GM19324 (cell line): ENCODE data around the gene ZNF622.

Experiments
- ATAC-seq: cut with Tn5 transposase; IDR thresholded peaks from one replicate; pipeline ENCODE4 v1.9.1; 2021; ENCODE audit warnings: mild to moderate bottlenecking, moderate library complexity; ENCODE audit not compliant: unreplicated experiment, low FRiP score

ZNF622 gene, protein sequence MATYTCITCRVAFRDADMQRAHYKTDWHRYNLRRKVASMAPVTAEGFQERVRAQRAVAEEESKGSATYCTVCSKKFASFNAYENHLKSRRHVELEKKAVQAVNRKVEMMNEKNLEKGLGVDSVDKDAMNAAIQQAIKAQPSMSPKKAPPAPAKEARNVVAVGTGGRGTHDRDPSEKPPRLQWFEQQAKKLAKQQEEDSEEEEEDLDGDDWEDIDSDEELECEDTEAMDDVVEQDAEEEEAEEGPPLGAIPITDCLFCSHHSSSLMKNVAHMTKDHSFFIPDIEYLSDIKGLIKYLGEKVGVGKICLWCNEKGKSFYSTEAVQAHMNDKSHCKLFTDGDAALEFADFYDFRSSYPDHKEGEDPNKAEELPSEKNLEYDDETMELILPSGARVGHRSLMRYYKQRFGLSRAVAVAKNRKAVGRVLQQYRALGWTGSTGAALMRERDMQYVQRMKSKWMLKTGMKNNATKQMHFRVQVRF

DNA sequence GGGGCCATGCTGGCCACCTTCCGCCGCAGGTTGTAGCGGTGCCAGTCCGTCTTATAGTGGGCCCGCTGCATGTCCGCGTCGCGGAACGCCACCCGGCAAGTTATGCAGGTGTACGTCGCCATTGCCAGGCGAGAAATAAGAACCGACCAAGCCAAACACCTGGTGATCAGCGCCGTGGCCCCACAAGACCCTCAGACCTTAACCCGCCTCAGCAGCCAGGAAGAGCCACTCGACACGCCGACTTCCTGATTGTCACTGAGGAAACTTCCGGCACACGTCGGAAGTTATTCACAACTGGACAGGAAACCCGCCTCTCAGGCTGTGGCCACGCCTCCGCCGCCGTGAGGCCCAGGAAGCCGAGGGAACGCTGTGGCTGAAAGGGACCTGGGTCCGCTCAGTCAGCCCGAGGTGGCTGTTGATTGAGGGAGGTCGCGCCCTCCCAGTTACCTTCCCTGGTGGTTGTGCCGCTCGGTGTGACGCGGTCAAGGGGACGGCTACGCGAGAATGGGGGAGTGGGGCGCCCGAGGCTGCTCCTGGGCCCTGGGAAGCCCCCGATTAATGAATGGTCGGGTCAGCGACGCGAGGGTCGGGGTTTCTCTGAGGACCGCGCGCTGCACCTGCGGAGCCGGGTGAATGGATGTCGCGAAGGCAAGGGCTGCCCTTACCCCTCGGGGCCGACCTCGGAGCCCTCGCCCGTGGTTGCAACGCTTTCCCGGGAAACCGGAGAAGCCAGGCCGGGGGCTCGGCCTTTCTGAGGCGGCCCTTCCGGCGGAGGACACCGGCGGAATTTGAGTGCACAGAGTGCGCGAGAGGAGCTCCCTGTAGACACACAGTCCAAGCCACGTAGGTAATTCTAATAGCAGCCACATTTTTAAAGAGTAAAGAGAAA is at the start of gene ZNF622:
Gene ZNF622, minus strand, starts transcription at position 257 of the 889 bp plus-strand sequence. Its CDS starts 135 bp downstream, at position 122.
- ATAC-seq, result peak; percentile 92

DNA sequence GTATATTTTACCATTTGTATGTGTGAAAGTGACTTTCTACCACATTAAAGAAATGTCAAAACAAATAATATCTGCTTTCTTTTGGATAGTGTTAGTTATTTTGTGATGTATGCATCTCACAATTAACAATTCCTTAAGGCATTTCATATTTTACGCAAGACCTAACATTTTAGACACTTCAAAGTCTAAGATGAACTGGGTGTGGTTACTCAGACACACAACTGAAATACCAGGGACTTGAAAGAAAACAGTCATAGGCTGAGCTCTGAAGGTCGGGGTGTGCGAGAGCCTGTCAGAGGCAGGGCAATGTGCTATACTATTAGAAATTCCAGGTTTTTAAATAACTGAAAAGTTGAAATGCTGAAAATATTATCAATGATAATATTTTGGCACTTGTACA is 44.5 kb upstream of the ZNF622 start:
- no peak for ATAC-seq

DNA sequence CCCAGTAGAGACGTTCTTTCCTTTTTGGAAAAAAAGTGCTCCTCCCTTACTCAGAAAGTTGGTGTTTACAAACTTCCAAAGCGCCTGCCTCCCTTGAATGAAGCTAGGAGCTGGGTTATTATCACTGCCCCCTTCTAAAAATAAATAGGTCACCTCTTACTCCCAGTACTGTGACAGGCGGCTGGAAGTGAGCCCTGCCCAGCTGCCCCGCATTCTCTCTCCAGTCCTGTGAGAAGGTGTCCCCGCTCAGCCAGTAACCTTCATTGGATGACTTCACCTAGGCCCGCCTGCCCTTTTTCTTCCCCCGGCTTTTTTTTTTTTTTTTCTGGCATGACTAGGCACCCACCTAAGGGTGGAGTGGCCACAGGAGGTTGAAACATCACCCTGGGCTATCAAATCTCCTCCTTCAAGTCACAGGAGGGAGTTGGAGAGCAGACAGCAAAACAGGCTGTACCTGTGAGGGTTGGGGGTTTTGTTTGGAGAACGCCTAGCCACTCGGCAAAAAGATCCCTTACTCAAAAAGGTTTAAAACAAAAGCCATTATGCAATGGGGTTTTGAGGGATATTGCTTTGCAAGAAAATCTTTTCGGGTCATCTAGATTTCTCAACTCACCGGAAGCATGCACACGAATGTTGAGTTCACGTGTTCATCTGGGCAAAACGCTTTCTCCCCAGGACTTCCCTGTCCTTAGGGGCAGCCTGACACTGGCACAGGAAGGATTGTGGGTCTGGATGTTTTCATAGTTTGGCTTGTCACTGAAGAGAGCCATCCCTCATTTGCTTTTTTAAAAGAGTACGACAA is 43.3 kb upstream of the ZNF622 start:
- no peak for ATAC-seq

DNA sequence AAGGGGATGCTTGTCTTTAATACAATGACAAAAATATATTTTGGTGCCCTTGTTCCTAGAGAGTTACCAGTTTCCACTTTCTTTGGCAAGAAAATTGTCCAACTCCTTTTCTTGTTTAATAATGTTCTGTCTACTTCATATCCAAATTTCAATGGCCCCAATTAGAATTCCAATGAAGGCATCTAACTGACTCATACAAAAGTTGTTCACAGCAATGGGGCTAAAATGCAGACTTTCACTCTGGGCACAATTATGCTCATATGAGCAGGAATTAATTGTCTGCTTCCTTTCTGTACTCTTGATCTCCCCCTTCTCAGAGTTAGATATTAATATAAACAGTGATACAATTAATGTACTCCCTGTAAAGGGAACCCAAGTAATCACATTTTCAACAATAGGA is 42.1 kb upstream of the ZNF622 start:
- no peak for ATAC-seq

DNA sequence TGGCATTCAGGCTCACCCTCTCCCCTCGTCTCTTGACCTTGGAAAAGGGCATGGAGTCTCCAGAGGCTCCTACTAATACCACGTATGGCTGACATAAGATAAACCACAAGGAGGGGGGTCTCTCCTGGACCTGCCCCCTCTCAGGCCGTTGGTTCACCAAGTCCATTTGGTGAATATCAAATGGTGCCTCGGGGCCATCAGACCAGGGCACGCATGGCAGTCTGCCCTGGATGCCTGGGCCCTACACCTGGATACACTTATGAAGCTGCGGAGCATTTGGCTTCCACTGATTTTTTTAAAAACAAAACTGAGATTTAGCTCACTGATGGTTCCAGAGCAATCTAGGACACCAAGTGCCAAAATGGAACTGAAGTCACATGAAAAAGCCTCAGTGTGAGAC is 40.3 kb upstream of the ZNF622 start:
- ATAC-seq, result no peak

DNA sequence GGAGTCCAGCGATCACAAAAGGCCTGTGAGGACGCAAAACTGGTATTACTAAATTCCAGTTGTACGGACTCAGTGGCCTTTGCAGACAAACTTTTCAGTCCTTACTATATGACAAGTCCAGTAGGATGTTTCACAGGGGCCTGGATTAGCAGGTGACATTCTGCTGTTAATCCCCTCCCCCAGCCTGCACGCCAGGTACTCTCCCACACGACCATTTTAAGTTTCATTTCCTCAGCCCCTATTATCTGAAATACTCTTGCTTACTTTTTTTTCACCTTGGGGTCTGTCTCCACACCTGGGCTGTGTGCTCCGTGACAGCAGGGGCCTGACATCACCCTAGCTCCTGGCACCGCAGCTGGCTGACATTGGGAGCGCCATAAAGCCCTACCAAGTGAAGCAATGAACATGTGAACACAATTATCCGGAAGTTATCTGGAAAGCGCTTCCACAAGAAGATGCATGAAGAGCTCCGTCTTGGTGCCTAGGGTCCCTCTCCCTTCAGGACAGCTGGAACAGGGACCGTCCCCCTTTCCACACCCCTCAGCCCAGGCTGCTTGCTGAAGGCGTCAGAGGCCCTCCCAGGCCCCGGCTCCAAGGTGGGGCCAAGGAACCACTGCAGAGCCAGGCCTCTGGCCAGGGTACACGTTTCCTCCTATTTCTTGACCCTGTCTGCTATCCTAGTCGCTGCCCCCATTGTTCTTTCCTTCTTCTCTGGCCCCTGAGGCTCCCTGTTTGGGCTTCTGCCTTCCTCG is 39.7 kb upstream of the ZNF622 start:
- no peak for ATAC-seq

DNA sequence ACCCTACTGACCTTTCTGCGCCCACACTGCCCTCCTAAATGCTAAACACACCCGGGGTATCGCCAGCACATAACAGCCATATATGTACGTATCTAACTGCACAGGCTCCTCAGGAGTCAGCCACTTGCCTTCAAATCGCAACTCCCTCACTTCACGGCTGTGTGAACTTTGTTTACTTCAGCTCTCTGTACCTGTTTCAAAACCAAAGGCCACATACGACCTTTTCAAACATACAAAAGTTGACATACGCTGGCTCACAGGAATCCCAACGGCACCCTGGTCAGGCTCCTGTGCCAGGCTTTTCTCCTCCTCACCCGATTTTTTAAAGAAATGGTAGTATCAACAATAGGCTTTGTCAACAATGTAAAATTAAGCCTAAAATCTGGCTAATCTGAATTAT is 39.0 kb upstream of the ZNF622 start:
- no peak for ATAC-seq

DNA sequence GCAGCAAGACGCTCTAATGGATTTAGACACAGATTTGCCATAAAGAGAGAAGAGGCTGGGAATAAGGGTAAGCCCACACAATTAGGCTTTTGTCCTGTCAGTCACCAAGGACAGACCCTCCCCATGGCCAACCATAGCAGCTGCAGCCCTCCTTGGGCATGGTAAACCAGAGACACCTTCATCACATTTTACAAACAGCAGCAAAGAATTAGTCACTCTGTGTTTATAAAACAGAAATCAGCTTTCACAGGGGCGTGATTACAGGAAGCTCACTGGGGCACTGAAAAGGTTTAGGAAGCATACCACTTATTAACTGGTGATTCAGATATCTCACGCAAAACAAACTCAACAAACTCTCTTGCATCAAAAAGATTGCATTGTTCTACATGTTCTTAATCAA is 37.3 kb upstream of the ZNF622 start:
- no peak for ATAC-seq

DNA sequence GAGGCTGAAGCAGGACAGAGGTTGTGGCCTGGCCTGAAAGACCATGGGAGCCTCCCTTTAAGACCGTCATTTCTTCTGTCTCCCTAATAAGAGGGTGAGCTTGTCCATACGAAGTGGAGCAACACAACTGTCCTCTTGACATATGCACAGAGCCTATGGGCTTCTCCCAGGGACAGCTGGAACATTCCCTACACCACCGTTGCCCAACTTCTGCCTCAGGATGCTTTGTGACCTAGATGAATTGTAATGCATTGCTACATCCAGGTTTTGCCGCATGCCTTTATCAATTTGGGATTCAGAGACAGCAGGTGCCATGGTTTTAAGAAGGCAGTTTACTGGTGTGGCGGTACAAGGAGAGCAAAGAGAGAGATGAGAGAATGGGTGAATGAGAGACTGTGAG is 34.4 kb upstream of the ZNF622 start:
- no peak for ATAC-seq

DNA sequence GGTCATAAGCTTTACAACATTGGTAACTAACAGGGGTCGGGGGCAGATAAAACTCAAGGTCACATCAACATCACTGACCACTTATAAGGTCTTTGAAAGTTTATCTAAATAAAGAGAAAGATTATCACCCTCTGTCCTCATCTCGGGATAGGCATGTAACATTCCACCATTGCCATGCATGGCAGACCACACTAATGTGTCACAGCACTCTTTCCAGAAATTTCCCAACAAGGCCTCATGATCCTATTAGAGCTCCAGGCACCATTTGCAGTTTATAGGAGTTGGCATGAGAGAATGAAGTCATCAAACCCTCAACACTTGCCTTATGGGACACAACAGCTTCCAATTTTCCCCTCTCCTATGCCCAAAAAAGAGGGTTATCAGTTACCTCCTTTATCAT is 31.9 kb upstream of the ZNF622 start:
- ATAC-seq, result no peak

DNA sequence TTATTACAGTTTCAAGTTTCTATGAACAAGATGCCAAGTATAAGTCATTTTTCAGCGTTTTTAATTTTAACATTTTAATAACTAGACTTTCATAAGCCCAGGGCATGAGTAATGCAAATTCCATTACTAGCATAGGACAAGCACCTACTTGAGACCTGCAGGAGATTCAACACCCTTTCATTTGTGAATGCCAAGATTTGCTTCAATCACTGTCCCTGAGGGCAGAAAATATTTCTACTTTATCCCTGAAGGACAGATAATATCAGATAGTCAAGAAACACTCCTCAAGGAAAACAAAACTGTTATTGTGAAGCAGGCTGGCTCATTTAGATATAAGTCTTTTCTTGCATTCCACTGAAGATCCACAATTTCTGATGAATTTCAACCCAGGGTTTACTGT is 27.7 kb upstream of the ZNF622 start:
- no peak for ATAC-seq

DNA sequence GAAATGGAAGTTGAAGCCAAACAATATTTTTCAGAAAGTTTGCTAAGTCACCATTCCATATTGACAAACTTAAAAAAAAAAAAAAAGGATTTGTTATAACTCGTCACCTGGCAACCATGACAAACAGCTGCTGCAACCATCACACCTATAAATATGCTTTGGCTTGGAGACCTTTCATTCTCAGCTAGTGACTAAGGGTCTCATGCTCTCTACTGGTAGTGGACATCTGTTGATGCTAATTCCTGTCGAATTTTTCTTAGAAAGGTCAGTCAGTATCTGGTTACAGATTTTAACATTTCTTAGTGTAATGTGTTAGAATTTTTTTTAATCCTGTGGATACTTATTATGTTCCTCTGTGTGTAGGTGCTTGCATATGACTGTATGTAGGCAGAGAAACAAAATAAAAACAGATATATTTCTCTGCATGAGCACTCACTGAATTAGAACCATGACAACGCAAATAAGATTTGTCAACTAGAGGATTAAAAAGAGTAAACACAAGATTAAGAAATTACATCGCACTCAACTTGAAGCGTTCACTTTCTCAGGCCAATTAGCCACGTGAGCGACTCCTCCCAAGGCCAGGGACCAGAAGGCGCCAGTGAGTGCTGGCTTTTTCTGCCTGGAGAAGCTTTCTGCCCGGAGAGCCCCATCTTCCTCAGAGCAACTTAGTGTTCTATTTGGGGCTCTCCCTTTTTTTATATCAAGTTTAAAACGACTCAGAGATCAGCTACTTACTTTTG is 27.0 kb upstream of the ZNF622 start:
- no peak for ATAC-seq

DNA sequence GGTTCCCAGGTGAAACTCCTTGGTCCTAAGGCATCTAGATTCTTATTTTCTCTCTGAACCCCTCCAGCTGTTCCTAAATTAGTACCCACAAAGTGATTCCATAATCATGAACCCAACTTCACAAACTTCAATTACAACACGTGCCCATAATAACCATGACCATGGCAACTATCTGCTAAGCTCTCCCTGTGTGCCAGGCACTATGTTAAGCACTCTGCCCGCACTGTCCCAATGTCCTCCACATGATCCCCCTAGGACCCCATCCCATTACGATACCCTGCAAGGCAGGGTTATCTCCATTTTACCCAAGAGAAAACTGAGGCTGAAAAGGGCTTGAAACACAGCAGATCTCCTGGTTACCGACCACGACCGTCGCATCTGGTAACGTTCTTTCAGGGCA is 25.3 kb upstream of the ZNF622 start:
- no peak for ATAC-seq

DNA sequence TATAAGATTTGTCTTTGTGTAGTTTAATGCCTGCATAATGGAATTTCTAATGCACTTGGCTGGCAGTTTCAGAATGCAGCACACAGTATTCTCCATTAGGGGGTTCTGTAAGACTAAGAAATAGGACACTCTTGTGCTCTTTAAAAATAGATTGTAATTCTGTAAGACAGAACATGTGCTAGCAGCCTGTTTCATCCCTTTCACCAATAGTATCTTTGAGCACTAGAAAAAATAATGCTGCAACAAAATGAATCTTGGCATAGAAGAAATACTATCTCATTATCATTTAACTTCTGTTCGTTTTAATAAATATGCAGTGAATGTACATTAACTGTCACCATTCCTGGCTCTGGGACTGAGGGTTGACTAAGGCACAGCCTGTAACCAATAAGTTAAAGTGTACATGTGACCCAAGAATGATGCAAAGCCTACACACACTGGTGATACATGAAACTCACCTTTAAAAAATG is 23.8 kb upstream of the ZNF622 start:
- no peak for ATAC-seq

DNA sequence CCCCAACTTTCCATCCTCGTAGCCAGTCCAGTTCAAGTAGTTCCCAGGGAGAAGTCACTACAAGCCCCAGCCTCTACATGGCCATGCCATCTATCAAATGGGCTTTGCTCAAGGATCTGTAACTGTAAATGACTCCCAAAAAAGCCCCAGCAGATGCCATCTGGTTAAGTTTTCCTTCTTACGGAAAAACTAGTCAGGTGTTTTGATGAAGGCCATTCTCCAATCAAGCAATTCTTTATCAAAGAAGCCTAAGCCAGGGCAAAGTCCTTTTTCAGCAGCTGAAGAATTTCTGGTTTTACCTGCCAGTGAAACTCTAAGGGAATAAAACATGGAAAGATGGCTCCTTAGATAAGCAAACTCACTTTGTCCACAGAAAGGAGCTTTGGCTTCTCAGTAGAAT is 21.9 kb upstream of the ZNF622 start:
- no peak for ATAC-seq

DNA sequence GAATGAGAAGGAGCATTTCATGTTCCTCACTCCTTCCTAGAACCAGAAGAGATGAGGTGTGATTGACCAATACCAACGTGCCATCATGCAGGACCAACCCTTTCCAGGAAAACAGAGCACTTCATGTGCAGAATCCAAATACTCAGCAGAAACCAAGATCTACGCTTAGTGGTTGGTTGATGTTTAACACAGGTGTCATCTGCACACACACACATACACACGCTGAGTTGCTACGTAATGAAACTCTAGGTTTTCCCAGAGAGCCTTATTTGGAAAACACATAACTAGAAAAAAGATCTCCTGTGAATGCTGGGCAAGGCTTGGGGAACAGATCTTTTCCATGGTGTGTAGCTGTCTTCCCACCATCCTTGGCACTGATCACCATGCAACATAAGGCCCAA is 21.1 kb upstream of the ZNF622 start:
- ATAC-seq, result no peak

DNA sequence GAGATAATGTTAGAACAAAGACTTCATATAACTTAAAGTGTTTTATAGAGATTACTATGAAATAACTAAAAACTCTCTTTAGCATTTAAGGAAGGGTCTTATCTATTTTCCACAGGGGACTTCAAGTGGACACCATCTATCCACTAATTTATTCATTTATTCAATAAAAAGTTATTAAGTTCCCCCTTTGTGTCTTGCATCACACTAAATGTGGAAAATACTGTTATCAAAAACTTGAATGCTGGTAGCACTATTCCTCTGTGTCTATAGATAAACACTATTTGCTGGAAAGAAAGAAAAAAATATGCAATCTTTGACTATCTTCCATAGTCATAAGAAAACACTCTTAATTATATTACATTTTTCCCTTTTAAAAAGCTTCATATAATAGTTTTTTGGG is 20.1 kb upstream of the ZNF622 start:
- ATAC-seq, result no peak

DNA sequence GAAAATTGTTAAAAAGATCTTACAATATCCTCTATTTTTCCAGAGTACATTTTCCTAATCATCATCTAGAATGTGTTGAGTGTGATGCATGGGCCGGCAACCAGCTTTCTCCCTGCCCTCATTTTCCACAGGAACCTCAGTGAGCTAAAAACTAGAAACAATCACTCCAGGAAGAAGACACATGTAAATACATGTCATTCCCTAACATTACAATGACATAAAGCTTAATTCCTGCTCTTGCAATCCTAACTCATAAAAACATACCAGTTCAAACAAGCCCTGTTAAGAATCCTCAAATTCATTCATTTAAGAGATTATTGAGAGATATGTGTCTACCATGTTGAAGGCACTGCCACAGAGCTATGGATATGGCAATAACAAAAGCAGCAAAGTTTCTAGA is 18.5 kb upstream of the ZNF622 start:
- no peak for ATAC-seq

DNA sequence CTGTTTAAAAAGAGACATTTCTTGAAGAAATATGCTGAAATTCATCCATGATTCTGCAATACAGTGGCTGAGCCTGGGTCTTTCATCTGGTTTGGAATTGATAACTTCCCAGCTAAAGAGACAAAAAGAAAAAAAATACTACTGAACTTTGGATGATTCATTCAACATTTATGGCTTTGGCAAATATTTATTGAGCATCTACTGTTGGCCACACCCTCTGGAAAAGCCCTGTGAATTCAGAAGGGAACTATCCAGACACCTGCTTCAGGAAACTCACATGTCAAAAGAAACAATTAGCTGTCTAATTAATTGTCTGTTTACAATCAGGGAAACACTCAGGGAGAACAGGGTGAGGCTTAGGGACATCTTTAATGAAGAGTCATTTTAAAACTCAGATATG is 17.8 kb upstream of the ZNF622 start:
- no peak for ATAC-seq
